Loucy (cell line): ENCODE data around the gene TKT.

Experiments used
- H2AFZ ChIP-seq: fragments of 200-600 bp; sonication (generic); 2 replicates; pipeline ENCODE4 v1.6.0; 2016; ENCODE audit warnings: antibody characterized with exemption, mild to moderate bottlenecking, low read length, moderate library complexity
- H3F3A ChIP-seq: fragments of 200-600 bp; 2 replicates; pipeline ENCODE4 v1.6.0; 2016; ENCODE audit warnings: antibody characterized with exemption, low read depth, mild to moderate bottlenecking
- H3K27me3 ChIP-seq: fragments of 200-600 bp; sonication (generic); 2 replicates; pipeline ENCODE4 v1.6.1; 2014; ENCODE audit warnings: low read length, mild to moderate bottlenecking; ENCODE audit not compliant: insufficient read depth, poor library complexity, severe bottlenecking
- H3K36me3 ChIP-seq: fragments of 200-600 bp; sonication (generic); 2 replicates; pipeline ENCODE4 v1.6.1; 2016; ENCODE audit warnings: low read length; ENCODE audit not compliant: insufficient read depth
- H3K4me1 ChIP-seq: fragments of 200-600 bp; sonication (generic); 2 replicates; pipeline ENCODE4 v1.5.1; 2014; ENCODE audit warnings: low read length, mild to moderate bottlenecking; ENCODE audit not compliant: insufficient read depth, poor library complexity, severe bottlenecking
- H3K4me2 ChIP-seq: fragments of 200-600 bp; sonication (generic); 2 replicates; pipeline ENCODE4 v1.6.0; 2014; ENCODE audit warnings: antibody characterized with exemption, low read length, low read depth, mild to moderate bottlenecking; ENCODE audit not compliant: poor library complexity, severe bottlenecking
- H3K4me3 ChIP-seq: fragments of 200-600 bp; sonication (generic); 2 replicates; pipeline ENCODE4 v1.5.1; 2014; ENCODE audit warnings: low read length, mild to moderate bottlenecking, mixed read lengths; ENCODE audit not compliant: poor library complexity, severe bottlenecking
- H3K79me2 ChIP-seq: fragments of 200-600 bp; sonication (generic); 2 replicates; pipeline ENCODE4 v1.6.1; 2014; ENCODE audit warnings: low read length; ENCODE audit not compliant: insufficient read depth
- H3K9ac ChIP-seq: fragments of 200-600 bp; sonication (generic); 2 replicates; pipeline ENCODE4 v1.6.0; 2014; ENCODE audit warnings: mild to moderate bottlenecking, low read depth, low read length, moderate library complexity; ENCODE audit not compliant: poor library complexity, severe bottlenecking
- H3K9me2 ChIP-seq: fragments of 200-600 bp; sonication (generic); replicated peaks from 2 replicates; pipeline ENCODE4 v1.6.1; 2016; ENCODE audit warnings: low read depth, low read length, mixed read lengths
- H3K9me3 ChIP-seq: fragments of 200-600 bp; sonication (generic); 2 replicates; pipeline ENCODE4 v1.6.1; 2014; ENCODE audit warnings: mild to moderate bottlenecking, antibody characterized with exemption, low read length, low read depth; ENCODE audit not compliant: insufficient read depth
- H4K20me1 ChIP-seq: fragments of 200-600 bp; sonication (generic); 2 replicates; pipeline ENCODE4 v1.6.0; 2014; ENCODE audit warnings: antibody characterized with exemption, low read length, mild to moderate bottlenecking; ENCODE audit not compliant: insufficient read depth, poor library complexity, severe bottlenecking
- EZH2phosphoT487 ChIP-seq: fragments of 200-600 bp; IDR thresholded peaks from 2 replicates; pipeline ENCODE4 v1.6.1; 2018; ENCODE audit warnings: antibody characterized with exemption, mild to moderate bottlenecking, moderate library complexity, borderline replicate concordance
- TF ChIP-seq, protein P1 (sequence below): fragments of 200-600 bp; sonication (generic); conservative IDR thresholded peaks from 2 replicates; pipeline ENCODE4 v1.5.1; 2014; ENCODE audit warnings: mild to moderate bottlenecking, antibody characterized with exemption, low read length

TKT gene

GRCh38 chr3:53235545-53235944, 20.3 kb downstream of the TKT start:
- Histone ChIP-seq H3K4me2 (no peak overlapping the region), H3K4me1 (no peaks in the 10 kb centered on the region), H4K20me1 (no peaks in the 10 kb centered on the region), H3K9me2 (no peaks in the 10 kb centered on the region), H3K36me3 (peaks cover 96% of the 10 kb centered on the region; the same call in 1 of the 2 replicates), H3K27me3 (no peaks in the 10 kb centered on the region), H3K79me2 (no peaks in the 10 kb centered on the region), H3K9me3 (no peaks in the 10 kb centered on the region), H2AFZ (no peak overlapping the region), H3K9ac (no peak overlapping the region), H3F3A (no peaks in the 10 kb centered on the region), H3K4me3 (no peak overlapping the region)
- TF ChIP-seq, protein P1, sequence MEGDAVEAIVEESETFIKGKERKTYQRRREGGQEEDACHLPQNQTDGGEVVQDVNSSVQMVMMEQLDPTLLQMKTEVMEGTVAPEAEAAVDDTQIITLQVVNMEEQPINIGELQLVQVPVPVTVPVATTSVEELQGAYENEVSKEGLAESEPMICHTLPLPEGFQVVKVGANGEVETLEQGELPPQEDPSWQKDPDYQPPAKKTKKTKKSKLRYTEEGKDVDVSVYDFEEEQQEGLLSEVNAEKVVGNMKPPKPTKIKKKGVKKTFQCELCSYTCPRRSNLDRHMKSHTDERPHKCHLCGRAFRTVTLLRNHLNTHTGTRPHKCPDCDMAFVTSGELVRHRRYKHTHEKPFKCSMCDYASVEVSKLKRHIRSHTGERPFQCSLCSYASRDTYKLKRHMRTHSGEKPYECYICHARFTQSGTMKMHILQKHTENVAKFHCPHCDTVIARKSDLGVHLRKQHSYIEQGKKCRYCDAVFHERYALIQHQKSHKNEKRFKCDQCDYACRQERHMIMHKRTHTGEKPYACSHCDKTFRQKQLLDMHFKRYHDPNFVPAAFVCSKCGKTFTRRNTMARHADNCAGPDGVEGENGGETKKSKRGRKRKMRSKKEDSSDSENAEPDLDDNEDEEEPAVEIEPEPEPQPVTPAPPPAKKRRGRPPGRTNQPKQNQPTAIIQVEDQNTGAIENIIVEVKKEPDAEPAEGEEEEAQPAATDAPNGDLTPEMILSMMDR, result no peak
- TF ChIP-seq EZH2phosphoT487, result no peak

GRCh38 chr3:53234841-53235232, 21.0 kb downstream of the TKT start:
- Histone ChIP-seq H3F3A (no peaks in the 10 kb centered on the region), H3K36me3 (peaks cover 96% of the 10 kb centered on the region; the same call in 1 of the 2 replicates), H3K9me2 (no peaks in the 10 kb centered on the region), H3K4me1 (no peaks in the 10 kb centered on the region), H3K27me3 (no peaks in the 10 kb centered on the region), H3K4me2 (no peak overlapping the region), H3K79me2 (no peaks in the 10 kb centered on the region), H3K9ac (no peak overlapping the region), H4K20me1 (no peaks in the 10 kb centered on the region), H2AFZ (no peak overlapping the region), H3K4me3 (no peak overlapping the region), H3K9me3 (no peaks in the 10 kb centered on the region)
- no peak for TF ChIP-seq EZH2phosphoT487
- TF ChIP-seq, protein P1, result no peak

DNA sequence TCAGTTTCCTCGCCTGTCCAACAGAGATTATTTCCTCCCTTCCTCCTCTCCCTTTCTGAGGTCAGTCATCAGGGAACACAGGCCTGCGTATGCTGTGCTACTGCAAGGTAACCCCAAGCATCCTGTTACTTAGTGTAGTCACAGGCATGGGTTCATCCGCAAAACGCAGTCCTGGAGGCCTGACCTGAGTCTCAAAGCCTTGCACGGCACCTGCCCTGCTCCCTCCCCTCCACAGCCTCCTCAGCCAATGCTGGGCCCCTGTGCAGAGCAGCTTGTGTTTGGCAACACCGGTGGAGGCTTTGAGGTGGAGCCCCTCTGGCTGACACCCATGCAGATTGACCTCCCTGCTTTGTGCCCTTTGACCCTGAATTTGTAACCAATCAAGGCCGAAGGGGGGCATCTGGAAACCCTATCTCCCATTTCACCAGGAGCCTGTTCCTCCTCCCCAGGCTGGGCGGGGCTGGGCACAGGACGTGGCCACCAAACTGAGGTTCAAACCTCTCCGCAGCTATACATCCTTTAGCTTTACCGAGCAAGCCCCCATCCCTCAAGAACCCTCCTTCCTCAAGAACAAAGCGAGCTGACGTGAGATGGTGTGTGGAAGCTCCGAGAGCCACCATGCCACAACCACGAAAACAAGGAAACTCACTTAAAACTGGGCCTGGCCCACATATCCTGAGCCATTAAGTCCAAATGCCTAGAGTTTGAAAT, 21.5 kb downstream of the TKT start:
- H3K9me3 ChIP-seq, result no peaks in the 10 kb centered on the region
- no peak overlapping the region for H3K4me3 ChIP-seq
- H3K4me1 ChIP-seq, result no peaks in the 10 kb centered on the region
- no peaks in the 10 kb centered on the region for H4K20me1 ChIP-seq
- TF ChIP-seq, protein P1, result no peak
- no peak for TF ChIP-seq EZH2phosphoT487
- no peaks in the 10 kb centered on the region for H3K79me2 ChIP-seq
- no peaks in the 10 kb centered on the region for H3K9me2 ChIP-seq
- peaks cover 96% of the 10 kb centered on the region; the same call in 1 of the 2 replicates for H3K36me3 ChIP-seq
- no peak overlapping the region for H2AFZ ChIP-seq
- H3F3A ChIP-seq, result no peaks in the 10 kb centered on the region
- H3K4me2 ChIP-seq, result no peak overlapping the region
- no peaks in the 10 kb centered on the region for H3K27me3 ChIP-seq
- H3K9ac ChIP-seq, result no peak overlapping the region
